Colonic mucosa (tissue), 4 donors: Measurements from ENCODE around the gene SLC22A8. TPM values are rescaled to one million over a fixed set of nuclear protein-coding genes. Genes with fewer than 3 reads are reported as not detected.
A peak's percentile ranks its signal among the peaks of the same experiment; 100 is the strongest.

Experiments
- DNase-seq: peaks from one replicate; pipeline ENCODE4 v3.0.0-alpha.2; 2020
- H3K27ac ChIP-seq: fragments of 200-600 bp; one replicate; pipeline ENCODE4 v1.8.0; 2021
- H3K27me3 ChIP-seq: fragments of 200-600 bp; one replicate; pipeline ENCODE4 v1.8.0; 2021
- H3K36me3 ChIP-seq: fragments of 200-600 bp; one replicate; pipeline ENCODE4 v1.8.0; 2021
- H3K4me1 ChIP-seq: fragments of 200-600 bp; one replicate; pipeline ENCODE4 v1.8.0; 2021; ENCODE audit warnings: mild to moderate bottlenecking
- H3K4me3 ChIP-seq: fragments of 200-600 bp; one replicate; pipeline ENCODE4 v1.8.0; 2021
- H3K9ac ChIP-seq, 2 donors: one replicate each; pipeline ENCODE4 v1.7.0; 2013; ENCODE audit warnings: control low read depth in 2 of 2, low read depth in 2 of 2, low read length in 2 of 2
- H3K9me3 ChIP-seq: fragments of 200-600 bp; one replicate; pipeline ENCODE4 v1.8.0; 2021
- CTCF ChIP-seq: fragments of 200-600 bp; IDR thresholded peaks from one replicate; pipeline ENCODE4 v1.8.0; 2022; ENCODE audit warnings: antibody characterized with exemption, mild to moderate bottlenecking
- intact Hi-C: fragments of 100-400 bp; cut with DNase I; formaldehyde crosslinking; loops from one replicate; pipeline ENCODE4 v1.14.1; 2022
- total RNA-seq, 2 donors: library from RNA; stranded (reverse); fragmentation: NEBNext Ultra II Directional in 1 of 2; extraction: Animal tissue kit (Norgen Biotek cat#: 25700) in 1 of 2; gene quantifications; one replicate each; pipeline ENCODE4 v1.2.1, GENCODE V29; 2021
- donor health status: healthy.
- donor health status: DM: no; HTN: no; CAD: no.
- donor health status: DM: no; HTN: no; CAD: no.

Gene SLC22A8
- total RNA-seq, 2 donors from 2014 or later: not detected

GRCh38 chr11:62959422-62959980, 56.1 kb downstream of the SLC22A8 start:
- no peaks in the 10 kb centered on the region for H3K4me1 ChIP-seq

GRCh38 chr11:62958547-62959421, 56.9 kb downstream of the SLC22A8 start:
- peak; percentile 43 for DNase-seq
- peak overlapping the region in 1 of 2 donors; percentile 34 for H3K9ac ChIP-seq
- H3K9me3 ChIP-seq: no peaks in the 10 kb centered on the region
- no peaks in the 10 kb centered on the region for H3K27me3 ChIP-seq
- intact Hi-C loops: no loop called here
- no peak overlapping the region for H3K4me3 ChIP-seq
- no peak for TF ChIP-seq CTCF
- no peak overlapping the region for H3K27ac ChIP-seq
- no peaks in the 10 kb centered on the region for H3K4me1 ChIP-seq
- no peaks in the 10 kb centered on the region for H3K36me3 ChIP-seq

More at GRCh38 chr11:62959422-62959980, 56.1 kb downstream of the SLC22A8 start:
- Histone ChIP-seq H3K27ac (no peak overlapping the region), H3K4me3 (no peak overlapping the region), H3K9me3 (no peaks in the 10 kb centered on the region), H3K9ac (no peak overlapping the region), H3K36me3 (no peaks in the 10 kb centered on the region), H3K27me3 (no peaks in the 10 kb centered on the region)
- intact Hi-C loops: no loop called here
- no peak for TF ChIP-seq CTCF
- DNase-seq: no peak

GRCh38 chr11:62957147-62957546, 58.5 kb downstream of the SLC22A8 start:
- no peak overlapping the region for H3K27ac ChIP-seq
- intact Hi-C loops: no loop called here
- TF ChIP-seq CTCF: no peak
- H3K9me3 ChIP-seq: no peaks in the 10 kb centered on the region
- H3K9ac ChIP-seq: no peak overlapping the region
- no peaks in the 10 kb centered on the region for H3K36me3 ChIP-seq
- H3K4me1 ChIP-seq: no peaks in the 10 kb centered on the region
- DNase-seq: no peak
- no peak overlapping the region for H3K4me3 ChIP-seq
- no peaks in the 10 kb centered on the region for H3K27me3 ChIP-seq

- H3K4me1 ChIP-seq: no peaks in the 10 kb centered on the region
- TF ChIP-seq CTCF: no peak
- no peaks in the 10 kb centered on the region for H3K27me3 ChIP-seq
- no peak overlapping the region for H3K4me3 ChIP-seq
- no peak overlapping the region for H3K27ac ChIP-seq
- no peaks in the 10 kb centered on the region for H3K9me3 ChIP-seq
- intact Hi-C loops: no loop called here
- no peaks in the 10 kb centered on the region for H3K36me3 ChIP-seq
- no peak for DNase-seq
- no peak overlapping the region for H3K9ac ChIP-seq
Measured at GRCh38 chr11:62954478-62954877, 61.2 kb downstream of the SLC22A8 start.

GRCh38 chr11:62953811-62954210, 61.8 kb downstream of the SLC22A8 start:
- H3K36me3 ChIP-seq: no peaks in the 10 kb centered on the region
- no peak overlapping the region for H3K4me3 ChIP-seq
- DNase-seq: no peak
- H3K9me3 ChIP-seq: no peaks in the 10 kb centered on the region
- TF ChIP-seq CTCF: no peak
- no peaks in the 10 kb centered on the region for H3K4me1 ChIP-seq
- H3K9ac ChIP-seq: no peak overlapping the region
- H3K27me3 ChIP-seq: no peaks in the 10 kb centered on the region
- intact Hi-C loops: no loop called here
- H3K27ac ChIP-seq: no peak overlapping the region
